Measurements from ENCODE around the gene MARCHF11. TPM values are rescaled to one million over a fixed set of nuclear protein-coding genes. Genes with fewer than 3 reads are reported as not detected.

MARCHF11 gene
- total RNA-seq, 1 experiment from 2014 or later = not detected

DNA sequence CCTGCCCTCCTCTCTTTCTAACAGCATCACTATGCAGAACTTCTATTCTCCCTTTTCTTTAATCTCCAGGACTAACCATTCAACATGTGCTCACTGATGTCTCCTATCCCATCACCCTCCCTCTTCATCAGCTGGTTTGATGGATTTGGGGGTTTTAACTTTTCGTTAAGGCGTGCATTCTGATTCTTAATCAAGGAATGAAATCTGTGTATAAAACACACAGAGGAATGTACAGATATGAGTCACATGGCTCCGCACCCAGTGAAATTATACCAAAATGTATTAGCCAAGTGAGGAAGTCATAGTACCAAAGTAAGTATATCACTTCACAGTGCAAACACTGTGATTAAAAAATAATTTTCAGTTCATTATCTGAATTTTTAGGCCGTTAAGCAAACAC is 35.2 kb downstream of the MARCHF11 start:
- H3K9ac ChIP-seq (ENCODE audit: low read length) = no peak overlapping the region
- H3K27me3 ChIP-seq (ENCODE audit: insufficient read depth, low read length) = no peaks in the 10 kb centered on the region
- ChIA-PET CTCF (no interaction called here), POLR2A (no interaction called here), RAD21 (ENCODE audit: low non-redundant PET in 1 of 2, low total read pairs in 2 of 2, uncharacterized antibody in 2 of 2, unreplicated experiment in 2 of 2) (no interaction called here)
- BruUV-seq (replicated peaks) = no TSS peak
- no peak for TF ChIP-seq CBX3 (IDR thresholded peaks at IDR 0.05; ENCODE audit: low read depth)
- TF ChIP-seq JUND (IDR thresholded peaks at IDR 0.05) = no peak
- TF ChIP-seq EGR1 (IDR thresholded peaks at IDR 0.05; ENCODE audit: low read depth) = no peak
- TF ChIP-seq, protein P1, sequence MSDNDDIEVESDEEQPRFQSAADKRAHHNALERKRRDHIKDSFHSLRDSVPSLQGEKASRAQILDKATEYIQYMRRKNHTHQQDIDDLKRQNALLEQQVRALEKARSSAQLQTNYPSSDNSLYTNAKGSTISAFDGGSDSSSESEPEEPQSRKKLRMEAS (IDR thresholded peaks at IDR 0.05) = no peak
- TF ChIP-seq SIN3A (IDR thresholded peaks at IDR 0.05; ENCODE audit: low read depth) = no peak
- TF ChIP-seq, protein P2, sequence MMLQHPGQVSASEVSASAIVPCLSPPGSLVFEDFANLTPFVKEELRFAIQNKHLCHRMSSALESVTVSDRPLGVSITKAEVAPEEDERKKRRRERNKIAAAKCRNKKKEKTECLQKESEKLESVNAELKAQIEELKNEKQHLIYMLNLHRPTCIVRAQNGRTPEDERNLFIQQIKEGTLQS (IDR thresholded peaks at IDR 0.05) = no peak
- TF ChIP-seq CEBPB (IDR thresholded peaks at IDR 0.05; ENCODE audit: low read depth) = no peak
- no peak for TF ChIP-seq SP1 (IDR thresholded peaks at IDR 0.05; ENCODE audit: low read depth)
- no peak for TF ChIP-seq FOSL1 (IDR thresholded peaks at IDR 0.05; ENCODE audit: low read depth)
- TF ChIP-seq, protein P3, sequence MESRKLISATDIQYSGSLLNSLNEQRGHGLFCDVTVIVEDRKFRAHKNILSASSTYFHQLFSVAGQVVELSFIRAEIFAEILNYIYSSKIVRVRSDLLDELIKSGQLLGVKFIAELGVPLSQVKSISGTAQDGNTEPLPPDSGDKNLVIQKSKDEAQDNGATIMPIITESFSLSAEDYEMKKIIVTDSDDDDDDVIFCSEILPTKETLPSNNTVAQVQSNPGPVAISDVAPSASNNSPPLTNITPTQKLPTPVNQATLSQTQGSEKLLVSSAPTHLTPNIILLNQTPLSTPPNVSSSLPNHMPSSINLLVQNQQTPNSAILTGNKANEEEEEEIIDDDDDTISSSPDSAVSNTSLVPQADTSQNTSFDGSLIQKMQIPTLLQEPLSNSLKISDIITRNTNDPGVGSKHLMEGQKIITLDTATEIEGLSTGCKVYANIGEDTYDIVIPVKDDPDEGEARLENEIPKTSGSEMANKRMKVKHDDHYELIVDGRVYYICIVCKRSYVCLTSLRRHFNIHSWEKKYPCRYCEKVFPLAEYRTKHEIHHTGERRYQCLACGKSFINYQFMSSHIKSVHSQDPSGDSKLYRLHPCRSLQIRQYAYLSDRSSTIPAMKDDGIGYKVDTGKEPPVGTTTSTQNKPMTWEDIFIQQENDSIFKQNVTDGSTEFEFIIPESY (IDR thresholded peaks at IDR 0.05; ENCODE audit: extremely low read depth, insufficient replicate concordance, low read length) = no peak
- TF ChIP-seq YY1 (IDR thresholded peaks at IDR 0.05; ENCODE audit: extremely low read depth, insufficient replicate concordance, low read depth, low read length) = no peak
- TF ChIP-seq EZH2 (IDR thresholded peaks at IDR 0.05) = no peak
- no peak for TF ChIP-seq ZNF274 (IDR thresholded peaks at IDR 0.05; ENCODE audit: low read depth, low read length)
- H3K27ac ChIP-seq (ENCODE audit: low read depth, low read length) = no peak overlapping the region
- no peaks in the 10 kb centered on the region for H3K4me1 ChIP-seq (ENCODE audit: control insufficient read depth in 1 of 2, insufficient read depth in 2 of 2, low read length in 2 of 2)
- H3K9me2 ChIP-seq (ENCODE audit: insufficient read depth) = no peaks in the 10 kb centered on the region
- H3K4me2 ChIP-seq (ENCODE audit: low read length) = no peak overlapping the region
- no peaks in the 10 kb centered on the region for H3K36me3 ChIP-seq (ENCODE audit: control insufficient read depth in 1 of 2, insufficient read depth in 2 of 2, low read length in 2 of 2)
- H2AFZ ChIP-seq (ENCODE audit: low read depth, low read length, poor library complexity, severe bottlenecking) = no peak overlapping the region
- H3K79me2 ChIP-seq (ENCODE audit: insufficient read depth, low read length) = no peaks in the 10 kb centered on the region
- H4K20me1 ChIP-seq (ENCODE audit: insufficient read depth) = no peaks in the 10 kb centered on the region
- ATAC-seq (no peak), DNase-seq (ENCODE audit: low read depth, low spot score) (no peak)
- H3K9me3 ChIP-seq (ENCODE audit: control insufficient read depth in 1 of 2, insufficient read depth in 1 of 2, low read depth in 1 of 2, low read length in 2 of 2) = no peaks in the 10 kb centered on the region; a peak in 1 of 4 replicates
- intact Hi-C loops (cut with micrococcal nuclease) = no loop called here
- H3K4me3 ChIP-seq (replicated peaks in 1 of 2; ENCODE audit: low read depth in 1 of 2, low read length in 2 of 2) = no peak overlapping the region

Measured in HCT116 (cell line).